Cardiac muscle cell (in vitro differentiated cells and primary cell): ENCODE measurements around the gene AVP. TPM values are rescaled to one million over a fixed set of nuclear protein-coding genes. Genes with fewer than 3 reads are reported as not detected.

ENCODE experiments used
- DNase-seq, 2 donors: peaks; one replicate each; pipeline versions ENCODE4 v3.0.0 to v3.0.0-alpha.2; 2010 to 2017; ENCODE audit warnings: low read depth in 1 of 2, low spot score in 1 of 2
- H3K27ac ChIP-seq: fragments of 200-600 bp; sonication (generic); 2 replicates; pipeline ENCODE4 v1.5.1; 2016
- H3K27me3 ChIP-seq: fragments of 200-600 bp; sonication (generic); 2 replicates; pipeline ENCODE4 v1.6.0; 2016; ENCODE audit warnings: control low read depth
- H3K36me3 ChIP-seq: fragments of 200-600 bp; sonication (generic); 2 replicates; pipeline ENCODE4 v1.5.1; 2016; ENCODE audit warnings: control low read depth
- H3K4me1 ChIP-seq: fragments of 200-600 bp; sonication (generic); 2 replicates; pipeline ENCODE4 v1.8.1; 2017; ENCODE audit warnings: low read depth, mild to moderate bottlenecking, mixed run types
- H3K4me3 ChIP-seq: fragments of 200-600 bp; sonication (generic); 2 replicates; pipeline ENCODE4 v1.5.1; 2016; ENCODE audit warnings: mild to moderate bottlenecking
- H3K9me3 ChIP-seq: fragments of 200-600 bp; sonication (generic); 2 replicates; pipeline ENCODE4 v1.5.1; 2017; ENCODE audit warnings: low read depth, mild to moderate bottlenecking, control low read depth
- polyA plus RNA-seq: library from polyadenylated mRNA; unstranded; fragments of >200 nt; fragmentation: Nextera tagmentation; extraction: Ambion mirVana; gene quantifications from 2 replicates; pipeline ENCODE4 v1.2.1, GENCODE V29; 2016
- total RNA-seq: library from RNA; depleted of rRNA; stranded (reverse); fragments of >200 nt; gene quantifications from 2 replicates; pipeline ENCODE4 v1.2.3, GENCODE V29; 2016
- TF ChIP-seq, protein P1 (sequence below): IDR thresholded peaks from 2 replicates; pipeline ENCODE4 v1.5.1; 2012; ENCODE audit warnings: low read depth, mild to moderate bottlenecking, low read length

The AVP gene
- total and polyA plus RNA-seq, 2 experiments from 2014 or later: not detected

DNA sequence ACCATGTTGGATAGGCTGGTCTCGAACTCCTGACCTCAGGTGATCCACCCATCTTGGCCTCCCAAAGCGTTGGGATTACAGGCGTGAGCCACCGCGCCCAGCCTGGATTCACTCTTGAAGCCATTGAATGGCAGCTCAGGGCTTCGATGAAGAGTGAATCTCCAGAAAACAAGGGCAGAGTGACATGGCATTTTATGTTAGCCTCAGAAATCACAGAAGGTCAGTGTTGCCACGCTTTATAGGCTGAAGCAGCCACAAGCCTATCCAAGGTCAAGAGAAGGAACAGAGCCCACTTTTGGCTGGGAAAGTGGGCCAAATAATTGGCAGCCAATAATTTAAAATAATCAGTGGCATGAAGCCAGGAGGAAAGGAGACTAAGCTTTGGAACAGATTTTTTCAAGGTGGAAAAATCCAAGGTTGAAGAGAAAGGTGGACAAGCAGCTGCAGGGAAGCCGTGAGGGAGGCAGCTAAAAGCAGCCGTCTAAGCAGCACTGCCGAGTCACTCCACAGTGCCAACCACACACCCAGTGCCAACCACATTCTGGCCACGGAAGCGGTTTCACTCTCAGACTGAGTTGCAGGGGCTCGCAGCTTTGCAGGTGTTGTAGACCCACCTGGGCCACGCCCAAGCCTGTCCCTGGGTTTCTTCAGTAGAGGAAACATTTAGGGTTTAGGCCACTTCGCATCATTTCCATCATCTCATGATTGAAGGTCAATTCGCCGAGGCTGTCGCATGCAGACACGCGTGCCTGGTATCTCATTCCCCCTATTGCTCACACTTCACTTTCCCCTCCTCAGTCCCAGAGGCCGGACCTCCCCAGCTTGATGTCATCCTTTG is 17.4 kb upstream of the AVP start:
- no peak overlapping the region for H3K27ac ChIP-seq
- no peaks in the 10 kb centered on the region for H3K9me3 ChIP-seq
- TF ChIP-seq, protein P1, sequence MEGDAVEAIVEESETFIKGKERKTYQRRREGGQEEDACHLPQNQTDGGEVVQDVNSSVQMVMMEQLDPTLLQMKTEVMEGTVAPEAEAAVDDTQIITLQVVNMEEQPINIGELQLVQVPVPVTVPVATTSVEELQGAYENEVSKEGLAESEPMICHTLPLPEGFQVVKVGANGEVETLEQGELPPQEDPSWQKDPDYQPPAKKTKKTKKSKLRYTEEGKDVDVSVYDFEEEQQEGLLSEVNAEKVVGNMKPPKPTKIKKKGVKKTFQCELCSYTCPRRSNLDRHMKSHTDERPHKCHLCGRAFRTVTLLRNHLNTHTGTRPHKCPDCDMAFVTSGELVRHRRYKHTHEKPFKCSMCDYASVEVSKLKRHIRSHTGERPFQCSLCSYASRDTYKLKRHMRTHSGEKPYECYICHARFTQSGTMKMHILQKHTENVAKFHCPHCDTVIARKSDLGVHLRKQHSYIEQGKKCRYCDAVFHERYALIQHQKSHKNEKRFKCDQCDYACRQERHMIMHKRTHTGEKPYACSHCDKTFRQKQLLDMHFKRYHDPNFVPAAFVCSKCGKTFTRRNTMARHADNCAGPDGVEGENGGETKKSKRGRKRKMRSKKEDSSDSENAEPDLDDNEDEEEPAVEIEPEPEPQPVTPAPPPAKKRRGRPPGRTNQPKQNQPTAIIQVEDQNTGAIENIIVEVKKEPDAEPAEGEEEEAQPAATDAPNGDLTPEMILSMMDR: no peak
- no peak overlapping the region for H3K4me3 ChIP-seq
- no peak for DNase-seq
- H3K27me3 ChIP-seq: no peaks in the 10 kb centered on the region
- H3K4me1 ChIP-seq: peaks cover 5% of the 10 kb centered on the region
- no peaks in the 10 kb centered on the region for H3K36me3 ChIP-seq

DNA sequence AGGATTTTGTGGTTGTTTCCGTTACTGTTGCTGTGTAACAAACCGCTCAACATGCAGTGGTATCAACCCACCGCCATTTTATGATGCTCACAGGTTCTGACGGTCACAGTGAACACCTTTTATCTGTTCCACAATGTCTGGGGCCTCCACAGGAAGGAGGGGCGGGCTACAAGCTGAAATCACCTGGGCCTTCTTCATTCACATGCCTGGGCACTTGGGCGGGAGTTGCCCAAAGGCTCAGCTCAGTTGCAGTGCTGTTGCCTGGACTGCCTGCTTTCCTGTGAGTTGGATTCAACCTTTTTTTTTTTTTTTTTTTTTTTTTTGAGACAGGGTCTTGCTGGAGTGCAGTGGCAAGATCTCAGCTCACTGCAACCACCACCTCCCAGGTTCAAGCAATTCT is 16.7 kb upstream of the AVP start:
- Histone ChIP-seq H3K36me3 (no peaks in the 10 kb centered on the region), H3K4me1 (peaks cover 5% of the 10 kb centered on the region), H3K4me3 (no peak overlapping the region), H3K27ac (no peak overlapping the region), H3K27me3 (no peaks in the 10 kb centered on the region), H3K9me3 (no peaks in the 10 kb centered on the region)
- TF ChIP-seq, protein P1: no peak
- DNase-seq: no peak

DNA sequence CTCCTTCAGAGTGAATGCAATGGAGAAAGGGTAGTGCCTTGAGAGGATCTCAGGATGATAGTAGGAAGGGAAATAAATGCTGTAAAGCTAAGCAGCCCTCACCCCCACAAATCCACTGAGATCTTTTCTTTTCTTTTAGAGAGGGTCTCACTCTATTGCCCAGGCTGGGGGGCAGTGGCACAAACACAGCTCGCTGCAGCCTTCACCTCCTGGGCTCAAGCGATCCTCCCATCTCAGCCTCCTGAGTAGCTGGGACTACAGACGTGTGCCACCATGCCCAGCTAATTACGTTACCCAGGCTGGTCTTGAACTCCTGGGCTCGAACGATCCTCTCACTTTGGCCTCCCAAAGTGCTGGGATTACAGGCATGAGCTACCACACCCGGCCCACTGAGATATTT is 16.0 kb upstream of the AVP start:
- Histone ChIP-seq H3K4me1 (peaks cover 5% of the 10 kb centered on the region), H3K36me3 (no peaks in the 10 kb centered on the region), H3K9me3 (no peaks in the 10 kb centered on the region), H3K27ac (no peak overlapping the region), H3K27me3 (no peaks in the 10 kb centered on the region), H3K4me3 (no peak overlapping the region)
- TF ChIP-seq, protein P1: no peak
- DNase-seq: no peak

DNA sequence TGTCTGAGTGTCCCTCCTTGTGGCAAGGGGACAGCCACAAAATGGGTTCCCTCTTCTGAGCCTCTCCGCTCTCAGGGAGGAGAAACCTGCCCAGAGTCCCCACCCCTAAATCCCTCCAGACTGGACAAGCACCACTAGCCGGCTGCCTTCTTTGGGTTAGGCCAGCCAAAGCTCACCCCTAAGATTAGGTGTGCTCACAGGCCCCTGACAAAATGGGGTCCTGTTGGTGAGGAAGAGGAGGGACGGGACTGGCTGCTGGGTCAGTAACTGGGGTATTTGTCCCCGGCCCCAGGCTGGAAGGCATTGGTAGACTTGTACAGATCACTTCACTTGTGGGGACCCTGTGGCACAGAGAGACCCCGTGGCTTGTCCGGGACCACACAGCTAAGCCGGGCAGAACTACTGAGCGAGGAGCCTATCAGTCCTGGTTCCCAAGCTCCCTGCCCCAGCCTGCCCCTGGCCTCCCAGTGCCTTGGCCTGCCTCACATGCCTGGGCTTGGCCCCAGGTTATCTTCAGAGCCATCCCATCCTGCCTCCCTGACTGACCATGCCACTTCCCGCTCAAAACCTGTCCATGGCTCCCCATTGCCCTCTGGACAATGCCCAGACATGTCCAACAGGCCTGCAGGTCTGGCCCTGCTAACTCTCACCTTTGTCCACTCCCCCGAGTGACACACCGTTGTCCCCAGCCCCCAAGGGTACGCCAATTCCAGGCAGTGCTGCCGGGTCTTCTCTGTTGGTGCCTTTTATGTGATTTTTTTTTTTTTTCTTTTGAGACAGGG is 10.5 kb upstream of the AVP start:
- no peak overlapping the region for H3K4me3 ChIP-seq
- TF ChIP-seq, protein P1: no peak
- H3K27ac ChIP-seq: no peak overlapping the region
- no peaks in the 10 kb centered on the region for H3K36me3 ChIP-seq
- no peak for DNase-seq
- peaks cover 25% of the 10 kb centered on the region for H3K27me3 ChIP-seq
- H3K4me1 ChIP-seq: peaks cover 5% of the 10 kb centered on the region
- H3K9me3 ChIP-seq: no peaks in the 10 kb centered on the region

DNA sequence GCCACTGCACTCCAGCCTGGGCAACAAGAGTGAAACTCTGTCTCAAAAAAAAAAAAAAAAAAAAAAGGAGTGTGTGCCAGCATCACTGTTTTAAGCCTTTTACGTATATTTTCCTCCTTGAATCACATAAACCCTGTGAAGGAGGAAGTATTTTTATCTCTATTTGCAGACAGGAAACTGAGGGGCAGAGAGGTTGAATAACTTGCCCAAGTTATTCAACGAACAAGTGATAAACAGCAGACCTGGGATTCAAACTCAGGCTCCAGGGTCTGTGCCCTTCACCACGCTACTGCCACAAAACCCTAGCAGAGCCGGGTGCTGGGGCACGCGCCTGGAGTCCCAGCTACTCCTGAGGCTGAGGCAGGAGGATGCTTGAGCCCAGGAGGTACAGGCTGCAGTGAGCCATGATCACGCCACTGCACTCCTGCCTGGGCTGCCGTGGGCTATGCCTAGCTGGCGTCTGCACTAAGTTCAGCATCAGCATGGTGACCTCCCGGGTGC is 9.4 kb upstream of the AVP start:
- Histone ChIP-seq H3K36me3 (no peaks in the 10 kb centered on the region), H3K4me1 (peaks cover 5% of the 10 kb centered on the region), H3K27me3 (peaks cover 25% of the 10 kb centered on the region), H3K4me3 (no peak overlapping the region), H3K9me3 (no peaks in the 10 kb centered on the region), H3K27ac (no peak overlapping the region)
- TF ChIP-seq, protein P1: no peak
- DNase-seq: no peak
